ENCODE measurements around the gene RPTOR. TPM values are rescaled to one million over a fixed set of nuclear protein-coding genes. Genes with fewer than 3 reads are reported as not detected.
"Not testable (repeated sequence)": the region's sequence is repeated elsewhere in the genome, so short reads cannot be mapped to it uniquely, and the experiment has no call there.

Gene RPTOR
- total RNA-seq, 1 donor from 2014 or later = 62.4 TPM

DNA sequence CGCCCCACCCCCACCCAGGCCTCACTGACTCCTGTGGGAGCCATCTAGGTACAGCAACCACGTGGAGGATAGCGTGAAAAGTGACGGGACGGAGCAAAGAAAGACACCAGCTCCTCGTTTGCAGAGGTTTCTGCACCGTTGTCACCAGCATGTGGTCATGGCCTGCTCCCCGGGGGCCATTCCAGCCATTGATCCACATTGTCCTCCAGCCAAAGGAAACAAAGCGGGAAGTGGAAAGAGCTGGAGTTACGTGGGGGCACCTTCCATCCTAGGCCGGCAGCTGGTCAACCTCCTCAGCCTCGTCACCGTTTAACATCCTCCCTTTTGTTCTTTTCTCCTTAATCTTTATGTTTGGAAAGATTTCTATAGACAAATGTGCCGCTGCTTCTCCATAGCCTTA lies 153.7 kb downstream of the RPTOR start:
- peaks cover 39% of the 10 kb centered on the region for H3K4me1 Mint-ChIP-seq (ENCODE audit: low read depth)
- peaks cover 12% of the 10 kb centered on the region for H3K9me3 Mint-ChIP-seq
- intact Hi-C loops (cut with micrococcal nuclease) = no loop called here
- no peak overlapping the region for H3K4me3 Mint-ChIP-seq (ENCODE audit: low read depth)
- H3K27me3 Mint-ChIP-seq (ENCODE audit: low read depth) = no peaks in the 10 kb centered on the region
- no peak overlapping the region for H3K27ac Mint-ChIP-seq
- H3K36me3 Mint-ChIP-seq (ENCODE audit: low read depth) = peaks cover 34% of the 10 kb centered on the region
- DNase-seq (ENCODE audit: low spot score) = no peak

GRCh38 chr17:80699205-80699604 lies 154.6 kb downstream of the RPTOR start:
- H3K4me1 Mint-ChIP-seq (ENCODE audit: low read depth) = peaks cover 48% of the 10 kb centered on the region

GRCh38 chr17:80701730-80702129 lies 157.1 kb downstream of the RPTOR start:
- Mint-ChIP-seq H3K27ac (no peak overlapping the region), H3K9me3 (peaks cover 12% of the 10 kb centered on the region), H3K36me3 (ENCODE audit: low read depth) (peaks cover 52% of the 10 kb centered on the region), H3K27me3 (ENCODE audit: low read depth) (no peaks in the 10 kb centered on the region), H3K4me1 (ENCODE audit: low read depth) (peaks cover 51% of the 10 kb centered on the region), H3K4me3 (ENCODE audit: low read depth) (no peak overlapping the region)
- intact Hi-C loops (cut with micrococcal nuclease) = no loop called here
- DNase-seq (ENCODE audit: low spot score) = no peak

More at GRCh38 chr17:80699205-80699604, 154.6 kb downstream of the RPTOR start:
- intact Hi-C loops (cut with micrococcal nuclease); H3K4me3 Mint-ChIP-seq (ENCODE audit: low read depth); DNase-seq (ENCODE audit: low spot score); H3K27ac Mint-ChIP-seq; H3K27me3 Mint-ChIP-seq (ENCODE audit: low read depth): not testable (repeated sequence)
- Mint-ChIP-seq H3K36me3 (ENCODE audit: low read depth) (peaks cover 39% of the 10 kb centered on the region), H3K9me3 (peaks cover 12% of the 10 kb centered on the region)

DNA sequence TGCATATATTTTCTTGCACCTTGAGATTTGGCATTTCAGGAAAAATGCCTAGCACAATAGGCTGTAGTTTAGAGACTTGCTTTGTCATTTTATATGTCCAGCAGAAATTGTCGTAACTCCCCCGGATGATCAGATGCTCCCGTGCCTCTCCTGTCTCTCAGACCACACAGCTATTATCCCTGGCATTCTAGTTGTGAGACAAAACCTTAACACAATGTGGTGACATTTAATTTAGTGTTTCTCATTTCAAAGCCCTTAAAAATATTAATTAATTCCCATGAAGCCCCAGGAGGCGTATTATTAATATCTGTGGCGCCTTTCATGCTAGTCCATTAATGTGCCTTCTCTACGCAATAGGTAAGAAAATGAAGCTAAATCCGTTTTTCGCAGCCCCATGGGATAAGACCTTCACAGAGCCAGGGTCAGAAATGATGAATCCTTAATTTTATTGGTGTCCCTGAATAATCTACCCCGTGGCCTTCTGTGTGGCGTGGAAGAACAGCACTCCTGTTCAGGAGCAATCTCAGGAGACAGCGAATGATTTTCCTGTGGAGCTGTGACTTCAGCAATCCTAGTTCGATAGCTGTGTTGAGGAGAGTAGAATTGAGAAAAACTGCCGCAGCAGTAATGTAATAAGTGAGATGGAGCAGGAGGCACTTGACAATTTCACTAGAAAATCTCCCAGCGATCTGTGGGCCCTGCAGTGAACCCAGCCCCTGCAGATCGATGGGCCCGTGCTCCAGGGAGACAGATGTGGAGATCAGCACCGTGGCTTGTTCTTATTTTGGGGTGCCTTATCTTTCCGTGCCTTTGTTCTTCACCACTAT lies 157.9 kb downstream of the RPTOR start:
- H3K4me3 Mint-ChIP-seq (ENCODE audit: low read depth) = no peak overlapping the region
- no peak for DNase-seq (ENCODE audit: low spot score)
- peaks cover 12% of the 10 kb centered on the region for H3K9me3 Mint-ChIP-seq
- peaks cover 52% of the 10 kb centered on the region for H3K36me3 Mint-ChIP-seq (ENCODE audit: low read depth)
- H3K27ac Mint-ChIP-seq = peak overlapping the region; percentile 70
- peaks cover 51% of the 10 kb centered on the region for H3K4me1 Mint-ChIP-seq (ENCODE audit: low read depth)
- intact Hi-C loops (cut with micrococcal nuclease) = no loop called here
- no peaks in the 10 kb centered on the region for H3K27me3 Mint-ChIP-seq (ENCODE audit: low read depth)

DNA sequence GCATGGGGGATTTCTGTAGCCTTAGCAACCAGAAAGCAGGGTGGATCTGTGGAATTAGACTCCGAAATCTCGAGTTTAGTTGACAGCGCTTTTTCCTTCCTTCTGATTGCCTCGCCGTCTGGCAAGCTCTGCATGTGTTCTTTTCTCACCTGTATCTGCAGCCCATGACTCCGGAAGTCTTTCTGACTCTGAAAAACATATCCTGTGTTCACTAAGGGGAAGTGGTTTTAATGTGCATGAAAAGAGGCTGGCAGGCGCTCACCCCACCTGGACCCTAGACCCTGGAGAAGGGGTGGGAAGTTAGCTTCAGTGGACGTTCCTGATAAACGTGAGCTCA lies 158.5 kb downstream of the RPTOR start:
- Mint-ChIP-seq H3K4me1 (ENCODE audit: low read depth) (peaks cover 51% of the 10 kb centered on the region), H3K27ac (peak overlapping the region; percentile 70), H3K36me3 (ENCODE audit: low read depth) (peaks cover 54% of the 10 kb centered on the region), H3K27me3 (ENCODE audit: low read depth) (no peaks in the 10 kb centered on the region), H3K4me3 (ENCODE audit: low read depth) (no peak overlapping the region), H3K9me3 (peaks cover 12% of the 10 kb centered on the region)
- DNase-seq (ENCODE audit: low spot score) = no peak
- intact Hi-C loops (cut with micrococcal nuclease) = no loop called here

- no peak for DNase-seq (ENCODE audit: low spot score)
- H3K4me1 Mint-ChIP-seq (ENCODE audit: low read depth) = peaks cover 54% of the 10 kb centered on the region
- intact Hi-C loops (cut with micrococcal nuclease) = no loop called here
- H3K36me3 Mint-ChIP-seq (ENCODE audit: low read depth) = peaks cover 61% of the 10 kb centered on the region
- no peak overlapping the region for H3K4me3 Mint-ChIP-seq (ENCODE audit: low read depth)
- no peaks in the 10 kb centered on the region for H3K27me3 Mint-ChIP-seq (ENCODE audit: low read depth)
- H3K9me3 Mint-ChIP-seq = peaks cover 12% of the 10 kb centered on the region
- no peak overlapping the region for H3K27ac Mint-ChIP-seq
Observed at GRCh38 chr17:80704381-80704819, 159.8 kb downstream of the RPTOR start.

DNA sequence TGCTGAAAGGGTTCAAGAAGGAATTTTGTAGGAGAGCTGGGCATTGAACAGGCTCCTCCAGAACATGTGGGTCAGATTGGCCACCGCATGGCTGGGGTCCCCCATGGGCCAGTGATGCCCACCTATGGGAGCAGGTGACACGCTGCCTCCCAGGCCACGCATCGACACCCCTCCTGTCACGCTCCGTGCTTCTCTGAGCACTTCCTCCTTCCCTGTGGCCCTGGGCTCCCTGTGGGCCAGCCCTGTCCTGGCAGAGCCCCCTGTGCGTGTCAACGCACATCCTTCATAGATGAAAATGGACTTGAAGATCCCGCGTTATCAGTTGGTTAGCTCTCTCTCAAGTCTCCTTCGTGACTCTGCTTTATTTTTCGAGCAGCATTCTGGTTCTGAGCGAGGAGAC lies 160.3 kb downstream of the RPTOR start:
- peaks cover 64% of the 10 kb centered on the region for H3K36me3 Mint-ChIP-seq (ENCODE audit: low read depth)
- no peaks in the 10 kb centered on the region for H3K27me3 Mint-ChIP-seq (ENCODE audit: low read depth)
- intact Hi-C loops (cut with micrococcal nuclease) = no loop called here
- H3K4me1 Mint-ChIP-seq (ENCODE audit: low read depth) = peaks cover 57% of the 10 kb centered on the region
- peaks cover 9% of the 10 kb centered on the region for H3K9me3 Mint-ChIP-seq
- H3K27ac Mint-ChIP-seq = no peak overlapping the region
- no peak for DNase-seq (ENCODE audit: low spot score)
- H3K4me3 Mint-ChIP-seq (ENCODE audit: low read depth) = no peak overlapping the region

DNA sequence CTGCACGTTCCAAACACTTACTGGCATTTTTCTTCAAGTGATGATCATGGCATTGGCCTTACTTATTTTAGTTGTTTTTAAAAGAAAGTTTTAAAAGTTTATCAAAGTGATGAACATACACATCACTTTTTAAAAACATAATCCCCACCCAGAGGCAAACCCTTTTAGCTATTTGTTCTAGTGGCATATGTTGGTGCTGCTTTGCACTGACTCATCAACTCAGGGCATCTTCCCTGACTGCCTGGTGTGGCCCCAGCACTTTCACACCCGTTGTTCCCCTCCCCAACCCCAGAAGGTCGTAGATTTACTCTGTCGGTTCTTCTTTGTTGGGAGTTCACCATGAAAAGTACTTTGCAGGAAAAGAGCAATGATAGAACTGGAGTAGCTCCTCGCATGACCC lies 161.3 kb downstream of the RPTOR start:
- H3K36me3 Mint-ChIP-seq (ENCODE audit: low read depth) = peaks cover 63% of the 10 kb centered on the region
- intact Hi-C loops (cut with micrococcal nuclease) = no loop called here
- no peak overlapping the region for H3K27ac Mint-ChIP-seq
- no peak overlapping the region for H3K4me3 Mint-ChIP-seq (ENCODE audit: low read depth)
- peaks cover 61% of the 10 kb centered on the region for H3K4me1 Mint-ChIP-seq (ENCODE audit: low read depth)
- H3K27me3 Mint-ChIP-seq (ENCODE audit: low read depth) = no peaks in the 10 kb centered on the region
- no peak for DNase-seq (ENCODE audit: low spot score)
- H3K9me3 Mint-ChIP-seq = no peaks in the 10 kb centered on the region

- no peak for DNase-seq (ENCODE audit: low spot score)
- peaks cover 67% of the 10 kb centered on the region for H3K36me3 Mint-ChIP-seq (ENCODE audit: low read depth)
- no peak overlapping the region for H3K4me3 Mint-ChIP-seq (ENCODE audit: low read depth)
- intact Hi-C loops (cut with micrococcal nuclease) = no loop called here
- no peaks in the 10 kb centered on the region for H3K9me3 Mint-ChIP-seq
- peaks cover 64% of the 10 kb centered on the region for H3K4me1 Mint-ChIP-seq (ENCODE audit: low read depth)
- no peaks in the 10 kb centered on the region for H3K27me3 Mint-ChIP-seq (ENCODE audit: low read depth)
- H3K27ac Mint-ChIP-seq = no peak overlapping the region
Observed at GRCh38 chr17:80706463-80706867, 161.8 kb downstream of the RPTOR start.

- H3K27ac Mint-ChIP-seq = no peak overlapping the region
- intact Hi-C loops (cut with micrococcal nuclease) = no loop called here
- DNase-seq (ENCODE audit: low spot score) = no peak
Observed at GRCh38 chr17:80708480-80708879, 163.8 kb downstream of the RPTOR start.

GRCh38 chr17:80709090-80709695 lies 164.6 kb downstream of the RPTOR start:
- Mint-ChIP-seq H3K4me1 (ENCODE audit: low read depth) (peaks cover 53% of the 10 kb centered on the region), H3K9me3 (no peaks in the 10 kb centered on the region), H3K27ac (no peak overlapping the region), H3K4me3 (ENCODE audit: low read depth) (peak overlapping the region; percentile 13), H3K36me3 (ENCODE audit: low read depth) (peaks cover 61% of the 10 kb centered on the region), H3K27me3 (ENCODE audit: low read depth) (no peaks in the 10 kb centered on the region)
- intact Hi-C loops (cut with micrococcal nuclease) = no loop called here
- no peak for DNase-seq (ENCODE audit: low spot score)

More at GRCh38 chr17:80708480-80708879, 163.8 kb downstream of the RPTOR start:
- Mint-ChIP-seq H3K9me3 (no peaks in the 10 kb centered on the region), H3K27me3 (ENCODE audit: low read depth) (no peaks in the 10 kb centered on the region), H3K4me3 (ENCODE audit: low read depth) (no peak overlapping the region), H3K4me1 (ENCODE audit: low read depth) (peaks cover 60% of the 10 kb centered on the region), H3K36me3 (ENCODE audit: low read depth) (peaks cover 64% of the 10 kb centered on the region)

DNA sequence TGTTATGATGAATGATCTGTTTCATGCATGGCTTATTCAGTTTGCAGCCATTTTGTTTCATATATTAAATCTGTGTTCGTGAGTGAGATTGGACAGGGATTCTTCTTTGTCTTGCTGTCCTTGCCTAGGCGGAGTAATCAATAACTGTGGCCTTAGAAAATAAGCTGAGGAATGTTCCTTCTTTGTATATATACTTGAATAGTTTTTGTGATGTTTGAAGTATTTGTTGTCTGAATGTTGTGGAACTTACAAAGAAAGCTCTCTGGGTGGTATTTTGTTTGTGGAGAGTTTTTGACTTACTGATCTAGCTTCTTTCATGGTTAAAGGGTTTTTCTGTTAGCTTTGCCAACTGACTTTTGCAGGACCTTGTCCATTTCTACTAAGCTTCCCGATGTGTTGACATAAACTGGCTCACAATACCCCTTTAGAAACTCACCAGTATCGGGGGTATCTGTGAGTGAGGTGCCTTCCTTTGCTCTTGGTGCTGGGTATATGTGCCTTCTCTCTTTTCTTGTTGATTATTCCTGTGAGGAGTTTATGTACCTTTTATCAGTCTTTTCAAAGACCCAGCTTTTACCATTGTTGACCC lies 166.2 kb downstream of the RPTOR start:
- no peak for DNase-seq (ENCODE audit: low spot score)
- intact Hi-C loops (cut with micrococcal nuclease) = no loop called here
- no peaks in the 10 kb centered on the region for H3K9me3 Mint-ChIP-seq
- peaks cover 59% of the 10 kb centered on the region for H3K36me3 Mint-ChIP-seq (ENCODE audit: low read depth)
- H3K4me3 Mint-ChIP-seq (ENCODE audit: low read depth) = no peak overlapping the region
- no peak overlapping the region for H3K27ac Mint-ChIP-seq
- peaks cover 40% of the 10 kb centered on the region for H3K4me1 Mint-ChIP-seq (ENCODE audit: low read depth)
- H3K27me3 Mint-ChIP-seq (ENCODE audit: low read depth) = no peaks in the 10 kb centered on the region

DNA sequence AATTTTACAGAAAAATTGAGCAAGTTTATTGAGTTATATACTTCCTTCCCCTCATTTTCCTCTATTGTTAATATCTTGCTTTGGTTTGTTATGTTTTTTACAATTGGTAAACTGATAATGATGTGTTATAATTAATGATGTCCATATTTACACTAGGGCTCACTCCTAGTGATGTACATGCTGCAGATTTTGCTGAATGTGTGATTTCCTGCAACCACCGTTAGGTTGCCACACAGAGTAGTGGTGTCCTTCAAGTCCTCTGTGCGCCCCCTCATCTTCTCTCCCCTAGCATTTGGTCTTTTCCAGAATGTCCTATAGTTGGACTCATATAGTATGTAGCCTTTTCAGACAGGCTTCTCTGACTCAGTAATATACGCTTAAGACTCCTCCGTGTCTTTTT lies 167.5 kb downstream of the RPTOR start:
- Mint-ChIP-seq H3K27ac (no peak overlapping the region), H3K27me3 (ENCODE audit: low read depth) (no peaks in the 10 kb centered on the region), H3K4me1 (ENCODE audit: low read depth) (peaks cover 37% of the 10 kb centered on the region), H3K9me3 (no peaks in the 10 kb centered on the region), H3K4me3 (ENCODE audit: low read depth) (no peak overlapping the region), H3K36me3 (ENCODE audit: low read depth) (peaks cover 64% of the 10 kb centered on the region)
- DNase-seq (ENCODE audit: low spot score) = no peak
- intact Hi-C loops (cut with micrococcal nuclease) = no loop called here
